Aorta (tissue), 5 donors: ENCODE data around the gene NAP1L1. TPM values are rescaled to one million over a fixed set of nuclear protein-coding genes. Genes with fewer than 3 reads are reported as not detected.

Source experiments
- ATAC-seq: fragments of 200-7000 bp; cut with Tn5 transposase; one replicate; pipeline ENCODE4 v1.9.1; 2022; ENCODE audit warnings: moderate library complexity; ENCODE audit not compliant: low FRiP score
- DNase-seq, 2 donors: peaks; one replicate each; pipeline ENCODE4 v3.0.0-alpha.2; 2020
- H3K27ac ChIP-seq, 2 donors: one replicate each; pipeline ENCODE4 v1.5.1; 2013; ENCODE audit warnings: low read length in 2 of 2, mild to moderate bottlenecking in 2 of 2, moderate library complexity in 2 of 2, control low read depth in 1 of 2, inconsistent platforms in 1 of 2, low read depth in 1 of 2
- H3K27me3 ChIP-seq, 2 donors: one replicate each; pipeline ENCODE4 v1.6.1; 2013; ENCODE audit warnings: control low read depth in 1 of 2, low read length in 1 of 2, mild to moderate bottlenecking in 1 of 2, moderate library complexity in 1 of 2; ENCODE audit not compliant: insufficient read depth in 2 of 2, control insufficient read depth in 1 of 2
- H3K36me3 ChIP-seq, 2 donors: one replicate each; pipeline ENCODE4 v1.6.1; 2013; ENCODE audit warnings: control low read depth in 1 of 2, low read length in 1 of 2, mild to moderate bottlenecking in 1 of 2; ENCODE audit not compliant: insufficient read depth in 2 of 2, control insufficient read depth in 1 of 2
- H3K4me1 ChIP-seq, 2 donors: one replicate each; pipeline ENCODE4 v1.6.1; 2013; ENCODE audit warnings: low read length in 2 of 2, control low read depth in 1 of 2, mild to moderate bottlenecking in 1 of 2, moderate library complexity in 1 of 2; ENCODE audit not compliant: insufficient read depth in 2 of 2, control insufficient read depth in 1 of 2
- H3K4me3 ChIP-seq, 2 donors: one replicate each; pipeline ENCODE4 v1.5.1; 2013; ENCODE audit warnings: low read length in 2 of 2, control low read depth in 1 of 2, mild to moderate bottlenecking in 1 of 2
- H3K9me3 ChIP-seq: one replicate; pipeline ENCODE4 v1.6.1; 2013; ENCODE audit warnings: mild to moderate bottlenecking, low read length; ENCODE audit not compliant: control insufficient read depth
- WGBS, 2 donors: extraction: QIAGEN DNeasy Blood & Tissue Kit; methylation state at CpG; one replicate each; pipeline ENCODE4 v1.1.7; 2013; 5-methylcytosine and 5-hydroxymethylcytosine counted together
- intact Hi-C, 2 donors: fragments of 100-400 bp; cut with DNase I; formaldehyde crosslinking; loops; one replicate each; pipeline versions ENCODE4 v1.14.2 to v1.15.0; 2022
- polyA plus RNA-seq, 2 donors: library from polyadenylated mRNA; stranded (reverse); fragments of 200-250 nt; gene quantifications; one replicate each; pipeline ENCODE4 v1.2.3, GENCODE V29; 2013
- total RNA-seq, 2 donors: library from RNA; stranded (reverse); fragmentation: NEBNext Ultra II Directional; extraction: Animal tissue kit (Norgen Biotek cat#: 25700); gene quantifications; one replicate each; pipeline ENCODE4 v1.2.1, GENCODE V29; 2021
- donor health status: healthy with polysubstance abuse.
- donor health status: Bipolar disorder and iron deficiency.
- donor health status: DM: no; HTN: no; CAD: no.
- donor health status: DM: no; HTN: no; CAD: no.
- donor health status: DM: yes; HTN: yes; CAD: no.

Gene NAP1L1
- total and polyA plus RNA-seq, 4 donors = 312 to 668 (median 346) TPM

DNA sequence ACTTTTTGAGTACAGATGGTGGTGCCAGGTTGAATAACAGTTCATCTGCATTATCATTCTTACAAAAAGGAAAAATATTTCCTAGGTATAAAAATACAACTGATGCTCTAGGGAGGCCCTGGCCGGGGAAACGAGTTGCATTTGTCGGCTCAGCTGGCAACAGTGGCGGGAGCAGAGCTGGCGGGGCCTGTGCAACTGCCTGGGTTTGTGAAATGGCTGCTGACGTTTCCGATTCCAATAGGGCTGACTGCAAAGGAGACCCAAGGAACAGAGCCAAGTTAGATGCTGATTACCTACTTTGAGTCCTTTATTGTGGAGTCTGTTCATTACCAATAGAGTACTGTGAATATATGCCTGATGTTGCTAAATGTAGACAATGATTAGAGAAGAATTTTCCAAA is 27.2 kb downstream of the NAP1L1 start:
- Histone ChIP-seq H3K36me3 (peaks cover 0 to 6% of the 10 kb centered on the region in 2 donors), H3K9me3 (no peaks in the 10 kb centered on the region), H3K4me1 (no peaks in the 10 kb centered on the region), H3K27ac (no peak overlapping the region), H3K4me3 (no peak overlapping the region), H3K27me3 (no peaks in the 10 kb centered on the region)
- ATAC-seq (no peak), DNase-seq (no peak)
- intact Hi-C loops = no loop called here
- WGBS, 2 donors = 83 to 87% methylated on average over 7 of the region's 7 CpGs

DNA sequence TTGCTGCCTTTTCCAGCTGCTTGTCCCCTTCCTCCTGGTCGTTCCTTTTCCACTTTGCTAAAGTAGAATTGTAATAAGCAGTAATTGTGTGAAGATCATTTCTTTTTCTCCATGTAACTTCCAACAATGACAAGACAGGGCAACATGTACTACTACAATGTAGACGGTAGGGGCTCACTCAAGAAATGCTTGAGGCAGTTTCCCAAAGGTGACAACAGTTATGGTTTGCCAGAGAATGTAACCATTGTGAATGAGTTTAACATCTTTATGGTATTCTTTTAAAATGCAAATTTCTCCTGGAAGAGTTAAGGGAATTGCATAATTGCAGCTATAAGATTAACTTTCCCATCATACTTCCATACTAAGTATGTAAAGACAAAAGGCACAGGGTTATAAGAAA is 29.1 kb downstream of the NAP1L1 start:
- WGBS, 2 donors = 68 to 71% methylated on average over 2 of the region's 2 CpGs
- H3K9me3 ChIP-seq = no peaks in the 10 kb centered on the region
- H3K27me3 ChIP-seq = no peaks in the 10 kb centered on the region
- ATAC-seq = no peak
- peaks cover 0 to 3% of the 10 kb centered on the region in 2 donors for H3K36me3 ChIP-seq
- H3K4me3 ChIP-seq = no peak overlapping the region
- DNase-seq = no peak
- H3K4me1 ChIP-seq = no peaks in the 10 kb centered on the region
- H3K27ac ChIP-seq = no peak overlapping the region
- intact Hi-C loops = no loop called here

DNA sequence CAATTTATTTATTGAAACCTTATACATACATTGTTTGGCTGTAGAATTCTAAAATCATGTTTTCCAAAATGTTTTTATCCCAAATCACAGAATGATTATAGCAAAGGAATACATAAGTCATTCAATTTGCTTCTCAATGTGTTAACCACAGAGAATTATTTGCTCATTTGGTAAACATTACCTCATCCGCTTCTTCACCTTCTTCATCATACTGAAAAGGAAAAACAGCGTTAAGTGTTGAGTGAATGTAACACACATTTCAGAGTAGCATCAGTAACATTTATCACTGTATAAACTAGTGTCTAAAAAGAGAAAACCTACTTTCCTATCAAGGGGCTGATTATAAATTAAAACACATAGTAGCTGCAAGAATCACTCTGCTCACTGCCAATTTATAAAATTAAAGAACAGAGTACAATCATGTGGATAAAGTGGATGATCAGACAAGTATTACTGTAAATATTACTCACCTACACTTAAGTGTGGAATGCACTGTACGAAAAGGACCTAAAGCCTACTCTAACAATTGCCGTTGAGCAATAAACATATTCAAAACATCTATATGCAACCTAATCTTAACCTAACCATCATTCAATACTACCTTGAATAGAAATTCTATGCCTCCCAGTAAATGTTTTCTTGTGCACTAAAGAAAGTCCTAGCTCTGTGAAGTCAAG is 34.8 kb downstream of the NAP1L1 start:
- H3K9me3 ChIP-seq = no peaks in the 10 kb centered on the region
- DNase-seq (no peak), ATAC-seq (no peak)
- intact Hi-C loops = no loop called here
- no peak overlapping the region for H3K4me3 ChIP-seq
- 87 to 91% methylated on average over 4 of the region's 4 CpGs for WGBS, 2 donors
- H3K36me3 ChIP-seq = peaks cover 0 to 3% of the 10 kb centered on the region in 2 donors
- no peak overlapping the region for H3K27ac ChIP-seq
- no peaks in the 10 kb centered on the region for H3K4me1 ChIP-seq
- no peaks in the 10 kb centered on the region for H3K27me3 ChIP-seq

DNA sequence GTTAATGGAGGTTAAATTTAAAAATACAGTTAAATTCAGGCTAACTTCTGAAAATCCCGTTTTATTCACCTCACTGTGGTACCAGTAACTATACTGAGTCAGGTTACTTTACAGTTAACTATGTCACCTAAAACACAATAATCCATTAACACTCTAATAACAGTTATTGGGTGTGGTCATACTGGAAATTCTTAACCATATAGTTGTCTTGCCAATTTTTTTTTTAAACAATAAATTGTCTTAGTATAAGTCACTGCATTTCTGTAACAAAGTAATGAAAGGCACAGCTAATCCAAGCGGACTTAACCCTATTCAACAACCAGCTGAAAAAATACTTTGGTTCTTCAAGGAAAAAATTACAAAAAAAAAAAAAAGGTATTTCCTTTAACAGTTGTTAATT is 36.7 kb downstream of the NAP1L1 start:
- Histone ChIP-seq H3K4me3 (no peak overlapping the region), H3K27me3 (no peaks in the 10 kb centered on the region), H3K9me3 (no peaks in the 10 kb centered on the region), H3K4me1 (no peaks in the 10 kb centered on the region), H3K27ac (no peak overlapping the region), H3K36me3 (peaks cover 1 to 2% of the 10 kb centered on the region in 2 donors)
- no peak for DNase-seq
- ATAC-seq = no peak
- WGBS, 2 donors = 75 to 83% methylated on average over 2 of the region's 2 CpGs
- intact Hi-C loops = no loop called here

DNA sequence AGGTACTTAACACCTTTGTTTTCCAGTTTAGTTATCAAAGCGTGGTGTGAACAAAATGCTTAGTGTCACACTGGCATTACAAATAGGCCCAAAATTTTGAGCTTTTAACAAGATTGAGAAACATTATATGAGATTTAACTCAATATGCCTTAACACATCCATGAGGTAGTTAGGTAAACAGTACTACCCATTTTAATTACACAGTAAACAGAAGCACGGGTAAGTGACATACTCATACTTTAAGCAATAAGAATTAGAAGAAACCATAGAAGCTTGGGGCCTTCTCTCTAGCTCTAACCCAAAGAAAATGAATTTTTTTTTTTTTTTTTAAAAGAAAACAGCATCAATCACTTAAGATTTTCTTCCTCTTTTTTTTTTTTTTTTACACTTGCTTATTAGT is 37.4 kb downstream of the NAP1L1 start:
- 85 to 91% methylated on average over 2 of the region's 2 CpGs for WGBS, 2 donors

DNA sequence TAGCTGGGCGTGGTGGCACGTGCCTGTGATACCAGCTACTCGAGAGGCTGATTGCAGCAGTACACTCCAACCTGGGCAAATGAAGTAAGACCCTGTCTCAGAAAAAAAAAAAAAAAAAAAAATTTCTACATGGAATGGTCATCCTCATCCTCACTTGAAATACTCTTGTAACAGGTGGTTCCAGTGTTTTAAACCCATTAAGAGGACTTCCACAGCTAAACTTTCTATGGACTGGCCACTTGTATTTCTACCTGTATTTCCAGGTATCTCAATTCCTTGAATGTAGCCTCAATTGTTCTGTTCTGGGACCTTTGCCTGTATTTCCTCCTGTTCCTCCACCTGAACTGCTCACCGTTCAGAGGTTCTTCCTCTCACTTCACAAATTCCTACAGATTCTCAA is 41.1 kb downstream of the NAP1L1 start:
- intact Hi-C loops = no loop called here
- no peak for DNase-seq
- H3K4me1 ChIP-seq = no peaks in the 10 kb centered on the region

More for the DNA sequence above, 37.4 kb downstream of the NAP1L1 start:
- Histone ChIP-seq H3K4me3 (no peak overlapping the region), H3K4me1 (no peaks in the 10 kb centered on the region), H3K27me3 (no peaks in the 10 kb centered on the region), H3K27ac (no peak overlapping the region), H3K36me3 (peaks cover 1 to 2% of the 10 kb centered on the region in 2 donors), H3K9me3 (no peaks in the 10 kb centered on the region)
- intact Hi-C loops = no loop called here
- no peak for DNase-seq
- ATAC-seq = no peak

DNA sequence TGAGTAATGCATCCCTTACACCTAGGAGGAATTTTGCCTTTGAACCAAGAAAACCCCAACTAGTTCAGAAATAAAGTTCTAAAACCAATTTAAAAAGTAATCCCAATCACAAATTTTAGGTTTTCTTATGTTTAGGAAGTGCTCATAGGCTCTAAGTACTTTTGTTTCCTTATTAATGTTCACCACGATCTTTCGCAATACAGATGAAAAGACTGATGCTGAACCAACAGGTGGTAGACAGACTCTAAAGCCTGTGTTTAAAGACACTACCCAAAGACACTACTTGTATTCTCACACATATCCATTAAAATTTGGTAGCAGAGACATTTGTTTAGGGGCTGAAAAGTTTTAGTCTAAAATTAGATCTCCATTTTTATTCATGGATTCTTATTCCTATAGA is 42.3 kb downstream of the NAP1L1 start:
- Histone ChIP-seq H3K4me1 (no peaks in the 10 kb centered on the region), H3K36me3 (peaks cover 0 to 2% of the 10 kb centered on the region in 2 donors), H3K4me3 (no peak overlapping the region), H3K27ac (no peak overlapping the region), H3K27me3 (no peaks in the 10 kb centered on the region), H3K9me3 (no peaks in the 10 kb centered on the region)
- 84 to 91% methylated on average over 2 of the region's 2 CpGs for WGBS, 2 donors
- intact Hi-C loops = no loop called here
- DNase-seq (no peak), ATAC-seq (no peak)

More for the DNA sequence above, 41.1 kb downstream of the NAP1L1 start:
- Histone ChIP-seq H3K4me3 (no peak overlapping the region), H3K36me3 (peaks cover 0 to 2% of the 10 kb centered on the region in 2 donors), H3K9me3 (no peaks in the 10 kb centered on the region), H3K27ac (no peak overlapping the region), H3K27me3 (no peaks in the 10 kb centered on the region)
- no peak for ATAC-seq
- WGBS, 2 donors = 93 to 95% methylated on average over 4 of the region's 4 CpGs

DNA sequence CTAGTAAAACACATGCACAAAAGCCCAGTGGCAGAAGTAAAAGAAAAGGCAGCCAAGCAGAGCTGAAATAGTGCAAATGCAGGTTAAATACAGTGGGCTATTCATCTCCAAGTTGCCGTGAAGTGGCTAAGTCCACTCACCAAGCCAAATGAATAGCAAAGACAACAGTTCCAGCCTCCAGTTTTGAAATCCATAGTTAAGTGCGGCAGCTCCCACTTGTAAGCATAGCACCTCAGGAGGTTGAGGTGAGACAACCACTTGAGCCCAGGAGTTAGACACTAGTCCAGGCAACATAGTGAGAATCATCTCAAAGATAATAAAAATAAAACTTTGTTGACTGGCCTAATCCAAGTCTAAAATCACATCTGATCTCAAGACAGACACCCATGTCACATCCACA is 43.1 kb downstream of the NAP1L1 start:
- DNase-seq (no peak), ATAC-seq (no peak)
- H3K9me3 ChIP-seq = no peaks in the 10 kb centered on the region
- 72 to 93% methylated on average over 2 of the region's 2 CpGs for WGBS, 2 donors
- H3K27ac ChIP-seq = no peak overlapping the region
- intact Hi-C loops = no loop called here
- H3K36me3 ChIP-seq = peaks cover 0 to 2% of the 10 kb centered on the region in 2 donors
- no peaks in the 10 kb centered on the region for H3K4me1 ChIP-seq
- no peak overlapping the region for H3K4me3 ChIP-seq
- no peaks in the 10 kb centered on the region for H3K27me3 ChIP-seq

DNA sequence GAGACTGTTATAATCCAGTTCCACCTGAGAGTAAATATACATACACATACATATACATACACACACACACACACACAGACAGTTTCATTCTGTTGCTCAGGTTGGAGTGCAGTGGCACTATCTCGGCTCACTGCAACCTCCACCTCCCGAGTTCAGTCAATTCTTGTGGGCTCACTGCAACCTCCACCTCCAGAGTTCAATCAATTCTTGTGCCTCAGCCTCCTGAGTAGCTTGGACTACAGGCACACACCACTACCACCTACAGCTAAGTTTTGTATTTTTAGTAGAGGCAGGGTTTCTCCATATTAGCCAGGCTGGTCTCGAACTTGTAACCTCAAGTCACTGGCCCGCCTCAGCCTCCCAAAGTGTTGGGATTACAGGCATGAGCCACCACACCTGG is 44.0 kb downstream of the NAP1L1 start:
- 81 to 90% methylated on average over 4 of the region's 4 CpGs for WGBS, 2 donors
- peaks cover 0 to 2% of the 10 kb centered on the region in 2 donors for H3K36me3 ChIP-seq
- ATAC-seq = no peak
- H3K4me3 ChIP-seq = no peak overlapping the region
- DNase-seq = no peak
- no peaks in the 10 kb centered on the region for H3K9me3 ChIP-seq
- no peaks in the 10 kb centered on the region for H3K27me3 ChIP-seq
- intact Hi-C loops = no loop called here
- H3K27ac ChIP-seq = no peak overlapping the region
- no peaks in the 10 kb centered on the region for H3K4me1 ChIP-seq
